T-helper 22 cell (primary cell): ENCODE measurements around the gene SPACA6.
A peak's percentile ranks its signal among the peaks of the same experiment; 100 is the strongest.

Experiments used
- DNase-seq: peaks from one replicate; pipeline ENCODE4 v3.0.0-alpha.2; 2020; ENCODE audit warnings: low read depth

Gene SPACA6

DNA sequence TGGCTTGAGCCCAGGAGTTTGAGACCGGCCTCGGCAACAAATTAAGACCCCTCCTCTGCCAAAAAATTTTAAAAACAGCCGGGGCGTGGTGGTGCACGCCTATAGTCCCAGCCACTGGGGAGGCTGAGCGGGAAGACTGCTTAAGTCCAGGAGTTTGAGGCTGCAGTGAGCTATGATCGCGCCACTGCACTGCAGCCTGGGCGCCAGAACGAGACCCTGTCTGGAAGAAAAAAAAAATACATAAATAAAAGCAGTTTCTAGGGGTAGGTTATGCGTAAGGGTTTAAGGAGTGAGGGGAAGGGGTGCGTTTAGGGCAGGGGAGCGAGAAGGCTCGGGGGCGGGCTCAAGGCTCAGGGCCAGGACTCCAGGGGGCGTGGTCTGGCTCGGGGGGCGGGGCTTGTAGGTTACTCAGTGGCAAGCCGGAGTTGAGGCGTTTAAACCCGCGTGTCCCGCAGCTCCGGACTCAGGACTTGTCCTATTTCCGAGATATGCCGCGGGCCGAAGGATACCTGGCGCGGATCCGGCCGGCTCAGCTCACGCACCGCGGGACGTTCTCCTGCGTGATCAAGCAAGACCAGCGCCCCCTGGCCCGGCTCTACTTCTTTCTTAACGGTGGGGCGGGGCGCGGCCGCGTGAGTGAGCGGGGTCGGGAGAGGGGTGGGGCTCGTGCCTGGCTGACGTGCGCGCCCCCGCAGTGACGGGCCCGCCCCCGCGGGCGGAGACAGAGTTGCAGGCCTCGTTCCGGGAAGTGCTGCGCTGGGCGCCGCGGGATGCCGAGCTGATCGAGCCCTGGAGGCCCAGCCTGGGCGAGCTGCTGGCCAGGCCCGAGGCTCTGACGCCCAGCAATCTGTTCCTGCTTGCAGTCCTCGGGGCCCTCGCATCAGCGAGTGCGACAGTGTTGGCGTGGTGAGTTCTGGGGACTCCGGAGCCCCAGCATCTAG is 10.7 kb downstream of the SPACA6 start:
- peak; percentile 90 for DNase-seq

DNA sequence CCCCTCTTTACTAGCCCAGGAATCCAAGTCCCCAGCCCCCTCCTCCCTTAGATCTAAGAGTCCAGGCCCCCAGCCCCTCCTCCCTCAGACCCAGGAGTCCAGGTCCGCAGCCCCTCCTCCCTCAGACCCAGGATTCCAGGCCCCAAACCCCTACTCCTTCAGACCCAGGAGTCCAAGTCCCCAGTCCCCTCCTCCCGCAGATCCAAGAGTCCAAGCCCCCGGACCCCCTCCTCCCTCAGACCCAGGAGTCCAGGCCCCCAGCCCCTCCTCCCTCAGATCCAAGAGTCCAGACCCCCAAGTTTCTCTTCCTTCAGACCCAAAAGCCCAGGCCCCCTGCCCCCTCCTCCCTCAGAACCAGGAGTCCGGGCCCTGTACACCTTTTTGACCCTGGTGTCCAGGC is 11.5 kb downstream of the SPACA6 start:
- no peak for DNase-seq

DNA sequence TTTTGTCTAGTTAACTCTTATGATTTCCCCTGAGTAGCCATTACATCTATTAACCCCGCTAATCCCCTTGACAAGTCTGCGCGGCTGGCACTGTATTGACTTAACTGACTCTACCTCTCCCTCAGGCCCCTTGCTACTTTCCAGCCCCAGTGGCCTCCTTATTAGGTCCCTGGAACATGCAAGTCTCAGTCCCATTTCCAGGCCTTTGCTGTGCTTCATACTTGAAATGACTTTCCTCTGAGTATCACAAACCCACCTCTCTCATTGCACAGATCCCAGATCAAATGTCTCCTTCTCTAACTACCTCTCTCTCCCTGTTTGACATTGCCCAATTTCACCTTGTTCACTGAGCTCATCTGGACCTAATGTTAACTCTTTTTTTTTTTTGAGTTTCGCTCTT is 13.2 kb downstream of the SPACA6 start:
- no peak for DNase-seq

DNA sequence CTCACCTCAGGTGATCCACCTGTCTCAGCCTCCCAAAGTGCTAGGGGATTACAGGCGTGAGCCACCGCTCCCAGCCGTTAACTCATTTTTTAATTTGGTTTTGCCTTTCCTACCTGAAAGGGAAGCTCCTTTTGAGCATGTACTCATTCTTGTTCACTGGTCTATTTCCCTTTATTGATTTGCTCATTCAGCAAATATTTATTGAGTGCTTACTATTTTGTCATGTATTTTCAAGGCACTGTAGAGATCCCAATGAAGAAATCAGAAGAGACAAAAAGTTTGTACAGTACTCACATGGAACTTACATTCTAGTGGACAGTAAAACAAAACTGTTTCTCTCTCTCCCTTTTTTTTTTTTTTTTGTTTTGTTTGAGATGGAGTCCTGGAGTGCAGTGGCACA is 13.8 kb downstream of the SPACA6 start:
- no peak for DNase-seq

DNA sequence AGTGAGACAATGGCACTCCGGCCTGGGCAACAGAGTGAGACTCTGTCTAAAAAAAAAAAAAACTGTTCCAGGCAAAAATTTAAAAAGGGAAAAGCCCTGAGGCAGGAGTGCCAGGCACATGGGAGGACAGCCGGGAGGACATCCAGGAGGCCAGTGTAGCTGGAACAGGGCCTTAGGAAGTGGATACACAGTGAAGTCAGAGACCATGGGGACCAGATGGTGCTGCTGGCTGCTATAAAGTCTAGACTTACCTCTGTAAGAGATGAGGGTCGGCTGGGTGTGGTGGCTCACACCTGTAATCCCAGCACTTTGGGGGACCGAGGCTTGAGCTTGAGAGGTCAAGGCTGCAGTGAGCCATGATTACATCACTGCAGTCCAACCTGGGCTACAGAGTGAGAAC is 15.7 kb downstream of the SPACA6 start:
- DNase-seq: no peak

DNA sequence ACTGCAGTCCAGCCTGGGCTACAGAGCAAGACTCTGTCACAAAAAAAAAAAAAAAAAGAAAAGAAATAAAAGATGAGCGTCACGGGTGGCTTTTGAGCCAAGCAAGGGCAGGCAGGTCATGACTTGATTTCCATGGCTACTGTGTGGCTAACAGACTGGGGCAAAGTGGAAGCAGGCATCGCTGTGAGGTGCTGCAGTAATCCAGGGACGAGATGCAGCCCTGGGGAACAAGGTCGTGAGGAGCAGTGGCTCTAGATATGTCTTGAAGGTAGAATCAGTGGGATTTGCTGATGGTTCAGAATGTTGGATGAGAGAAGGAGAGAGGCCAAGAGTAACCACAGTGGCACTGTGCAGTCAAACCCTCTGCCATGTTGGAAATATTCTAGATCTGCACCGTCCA is 16.4 kb downstream of the SPACA6 start:
- no peak for DNase-seq

DNA sequence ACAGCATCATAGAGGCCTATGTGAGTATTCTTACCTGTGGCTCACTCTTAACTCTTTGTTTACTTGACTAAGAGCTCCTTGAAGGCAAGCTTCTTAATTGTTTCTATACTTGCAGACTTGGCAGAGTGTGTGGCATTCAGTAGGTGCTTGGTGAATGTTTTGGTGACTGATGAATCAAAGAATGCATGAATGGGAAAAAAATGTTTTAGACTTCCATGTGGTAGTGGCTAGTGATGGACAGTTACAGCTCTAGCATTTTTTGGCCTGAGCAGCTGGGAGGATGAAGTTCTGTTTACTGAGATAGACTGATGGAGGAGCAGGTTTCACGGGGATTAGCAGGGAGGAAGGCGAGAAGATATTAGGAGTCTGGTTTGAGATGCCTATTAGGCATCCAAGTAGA is 17.0 kb downstream of the SPACA6 start:
- no peak for DNase-seq

DNA sequence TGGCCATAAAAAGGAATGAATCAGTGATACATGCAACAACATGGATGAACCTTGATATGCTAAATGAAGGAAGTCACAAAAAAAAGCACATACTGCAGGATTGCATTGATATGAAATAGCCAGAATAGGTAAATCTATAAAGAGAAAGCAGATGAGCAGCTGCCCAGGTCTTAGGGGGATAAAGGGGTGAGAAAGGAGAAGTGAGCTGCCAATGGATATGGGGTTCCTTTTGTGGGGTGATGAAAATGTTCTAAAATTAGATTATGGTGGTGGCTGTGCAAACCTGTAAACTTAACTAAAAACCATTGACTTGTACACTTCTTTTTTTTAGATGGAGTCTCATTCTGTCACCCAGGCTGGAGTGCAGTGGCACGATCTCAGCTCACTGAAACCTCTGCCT is 18.6 kb downstream of the SPACA6 start:
- no peak for DNase-seq

DNA sequence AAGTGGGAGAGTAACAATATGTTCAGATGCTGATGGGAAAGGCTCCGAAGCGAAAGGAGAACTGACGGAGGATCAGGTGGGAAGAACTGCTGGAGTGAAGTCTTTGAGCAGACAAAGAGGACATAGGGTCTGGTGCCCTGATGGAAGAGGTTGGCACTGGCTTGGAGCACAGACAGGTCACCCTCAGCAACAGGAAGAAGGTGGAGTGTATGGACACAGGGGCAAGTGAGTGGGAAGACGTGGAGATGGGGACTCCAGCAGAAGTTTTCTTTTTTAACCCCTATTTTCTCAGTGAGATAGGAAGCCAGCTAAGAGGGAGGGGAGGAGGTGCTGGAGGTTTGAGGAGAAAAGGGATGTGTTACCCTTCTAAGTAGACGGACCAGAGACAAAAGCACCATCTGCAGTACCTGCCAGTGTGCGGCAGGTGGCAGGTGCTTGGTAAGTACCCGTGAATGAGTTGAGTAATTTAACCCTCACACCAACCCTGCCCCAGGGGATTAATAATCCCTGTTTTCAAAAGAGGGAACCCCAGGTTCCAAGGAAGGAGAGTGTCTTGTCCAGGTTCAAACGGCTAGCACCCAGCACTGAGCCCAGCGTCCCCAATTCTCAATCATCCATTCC is 19.4 kb downstream of the SPACA6 start:
- DNase-seq: no peak

DNA sequence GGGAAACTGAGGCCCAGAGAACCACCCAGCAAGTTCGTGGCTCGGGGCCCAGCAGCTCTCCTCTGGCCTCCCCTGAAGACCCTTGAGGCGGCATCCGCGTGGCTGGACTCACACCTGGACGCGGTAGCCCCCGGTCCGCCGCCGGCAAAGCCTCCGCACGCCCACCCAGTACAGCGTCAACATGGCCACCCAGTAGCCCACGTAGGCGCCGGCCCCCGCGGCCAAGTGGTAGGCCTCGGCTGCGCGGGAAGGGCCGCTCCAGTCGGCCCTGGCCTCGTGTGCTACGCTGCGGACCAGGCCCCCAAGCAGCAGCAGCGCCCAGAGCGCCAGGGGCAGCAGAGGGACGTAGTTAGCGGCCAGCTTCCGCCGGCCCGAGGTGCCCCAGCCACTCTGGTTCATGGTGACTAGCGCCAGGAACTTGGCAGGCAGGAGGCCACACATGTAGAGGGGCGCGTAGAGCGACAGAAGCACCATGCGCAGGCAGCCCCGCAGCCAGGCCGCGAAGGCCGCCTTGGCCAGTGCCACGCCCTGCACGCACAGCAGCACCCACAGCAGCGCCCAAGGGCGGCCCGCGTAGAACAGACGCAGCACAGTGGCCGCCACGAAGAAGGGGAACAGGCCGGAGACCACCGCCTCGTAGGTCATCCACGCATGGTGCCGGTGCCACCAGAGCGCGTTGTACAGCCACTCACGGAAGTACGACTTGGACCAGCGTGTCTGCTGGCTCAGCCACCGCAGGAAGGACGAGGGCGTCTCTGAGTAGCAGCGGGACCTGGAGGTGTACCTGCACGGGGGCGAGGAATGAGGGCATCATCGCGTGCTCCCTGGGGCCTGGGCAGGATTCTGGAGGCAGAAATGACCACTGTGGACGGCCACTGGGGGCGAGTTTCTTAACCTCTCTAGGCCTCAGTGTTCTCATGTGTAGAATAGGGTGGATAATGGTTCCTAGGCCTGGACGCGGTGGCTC is 20.5 kb downstream of the SPACA6 start:
- DNase-seq: no peak

DNA sequence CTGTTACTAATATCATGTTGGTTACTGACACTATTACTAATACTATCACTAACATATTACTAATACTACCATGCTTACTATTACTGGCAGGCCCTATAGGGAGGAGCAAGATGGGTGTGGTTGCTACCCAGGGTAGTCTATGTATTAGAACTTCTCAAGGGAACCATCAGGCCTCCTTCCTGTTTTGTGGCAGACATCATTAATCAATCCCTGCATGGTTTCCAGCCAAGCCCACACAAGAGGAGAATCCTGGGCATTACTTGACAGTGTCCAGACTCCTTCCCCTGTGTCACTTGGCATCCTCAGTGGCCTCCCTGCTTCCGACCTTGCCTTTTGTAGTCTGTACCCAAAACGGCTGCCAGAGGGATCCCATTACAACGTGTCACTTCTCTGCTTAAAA is 21.7 kb downstream of the SPACA6 start:
- DNase-seq: no peak

DNA sequence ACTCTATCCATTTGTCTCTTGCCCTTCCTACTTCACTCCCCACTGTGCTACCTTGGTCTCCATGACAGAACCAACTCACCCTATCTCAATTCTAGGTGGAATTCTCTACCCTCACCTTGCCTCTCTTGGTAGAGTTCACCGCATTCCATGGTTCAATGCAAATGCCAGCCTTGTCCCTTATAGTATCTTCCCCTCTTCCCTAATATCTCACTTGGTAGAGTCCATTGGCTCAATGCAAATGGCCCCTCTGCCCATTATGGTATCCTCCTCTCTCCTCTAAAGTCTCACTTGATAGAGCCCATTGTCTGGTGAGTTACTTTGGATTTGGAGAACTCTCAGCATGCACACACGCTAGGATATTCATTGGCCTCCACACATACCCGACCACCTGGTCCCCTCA is 22.7 kb downstream of the SPACA6 start:
- no peak for DNase-seq

DNA sequence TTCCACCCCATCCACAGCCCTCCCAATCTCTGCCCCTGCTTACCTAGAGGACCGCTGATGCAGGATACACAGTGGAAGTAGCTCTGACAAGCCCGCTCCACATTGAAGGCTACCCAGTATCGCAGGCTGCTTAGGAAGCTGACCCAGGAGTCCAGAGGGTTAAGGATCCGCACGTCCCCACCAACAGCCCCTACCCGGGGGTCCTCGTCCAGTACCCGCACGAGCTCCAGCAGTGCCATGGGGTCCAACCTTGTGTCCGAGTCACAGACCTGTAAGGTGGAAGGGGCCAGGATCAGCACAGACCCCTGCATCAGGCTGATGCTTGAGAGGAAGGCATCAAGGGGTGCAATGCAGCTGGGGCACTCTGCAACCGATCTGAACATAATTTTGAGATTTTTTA is 23.8 kb downstream of the SPACA6 start:
- DNase-seq: no peak

DNA sequence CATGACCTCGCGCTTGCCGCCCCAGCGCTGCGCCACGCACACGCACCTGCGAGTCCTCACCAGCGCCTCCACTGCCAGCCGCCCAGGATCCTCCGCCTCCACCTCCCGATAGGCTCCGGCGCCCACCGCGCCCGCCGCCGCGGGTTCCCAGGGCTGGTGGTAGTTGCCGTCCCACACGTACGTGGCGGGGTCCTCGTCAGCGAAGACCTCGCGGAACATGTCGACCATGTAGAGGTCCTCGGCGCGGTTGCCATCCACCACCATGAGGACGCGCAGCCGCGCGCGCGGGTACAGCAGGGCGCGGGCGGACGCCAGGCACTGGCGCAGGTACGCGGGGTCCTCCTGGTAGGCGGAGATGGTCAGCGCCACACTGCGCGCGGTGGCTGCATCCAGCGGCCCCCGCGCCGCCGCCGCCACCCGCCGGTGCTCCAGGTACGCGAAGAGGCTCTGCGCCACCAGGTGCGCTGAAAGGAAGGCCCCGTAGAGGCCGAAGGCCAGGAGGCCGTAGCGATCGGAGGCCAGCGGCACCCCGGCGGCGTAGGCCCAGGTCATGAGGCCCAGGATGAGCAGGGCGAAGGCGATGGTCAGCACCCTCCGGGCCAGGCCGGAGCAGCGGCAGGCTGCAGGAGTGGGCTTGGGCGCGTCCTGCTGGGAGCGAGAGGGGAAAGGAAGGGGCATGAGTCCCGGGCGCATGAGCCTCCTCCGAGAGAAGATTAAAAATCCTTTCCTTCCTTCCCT is 26.3 kb downstream of the SPACA6 start:
- no peak for DNase-seq

DNA sequence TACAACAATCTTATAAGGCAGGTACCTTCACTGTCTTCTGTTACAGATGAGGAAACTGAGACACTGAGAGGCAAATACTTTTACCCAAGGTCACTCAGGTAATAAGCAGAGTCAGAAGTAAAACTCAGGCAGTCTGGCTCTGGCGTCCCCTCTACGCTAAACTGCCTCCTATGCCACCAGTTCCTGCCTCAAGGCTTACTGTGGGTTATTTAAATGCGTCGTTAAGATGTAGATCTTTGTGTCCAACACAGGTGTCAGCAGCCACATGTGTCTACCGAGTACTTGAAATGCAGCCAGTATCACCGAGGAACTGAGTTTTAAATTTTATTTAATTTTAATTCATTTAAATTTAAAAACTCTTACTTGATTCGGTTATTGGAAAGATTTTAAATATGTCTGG is 28.8 kb downstream of the SPACA6 start:
- DNase-seq: no peak

DNA sequence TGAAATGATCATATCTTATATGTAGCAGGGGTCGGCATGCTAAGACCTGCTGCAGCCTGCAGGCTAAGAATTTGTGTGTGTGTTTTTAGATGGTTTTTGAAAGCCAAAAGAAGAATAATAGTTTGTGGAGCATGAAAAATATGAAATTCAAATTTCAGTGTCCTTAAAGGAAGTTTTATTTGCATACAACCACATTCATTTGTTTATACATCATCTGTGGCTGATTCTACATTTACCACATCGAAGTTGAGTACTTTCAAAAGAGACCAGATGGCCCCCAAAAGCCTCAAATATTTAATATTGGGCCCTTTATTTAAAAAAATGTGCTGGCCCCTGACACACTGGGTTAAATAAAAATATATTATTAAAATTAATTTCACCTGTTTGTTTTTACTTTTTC is 29.4 kb downstream of the SPACA6 start:
- DNase-seq: no peak

DNA sequence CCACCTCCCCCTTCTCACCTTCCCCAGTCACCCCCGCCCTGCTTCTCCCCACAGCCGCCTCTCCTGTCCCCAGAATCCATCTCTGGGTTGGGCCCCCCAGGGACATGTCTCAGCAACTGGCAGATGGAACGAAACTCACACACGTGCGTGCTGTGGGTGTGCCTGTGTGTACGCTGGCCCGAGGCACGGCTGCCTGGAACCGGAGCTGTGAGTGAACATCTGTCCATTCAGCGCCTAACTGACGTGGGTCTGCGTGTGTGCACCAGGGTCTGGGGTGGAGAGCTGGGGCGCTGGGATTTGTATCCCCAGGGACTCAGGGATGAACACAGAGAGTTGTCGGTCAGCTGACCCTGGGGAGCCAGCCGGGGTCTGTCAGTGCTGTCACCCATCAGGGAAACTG is 31.4 kb downstream of the SPACA6 start:
- DNase-seq: no peak

DNA sequence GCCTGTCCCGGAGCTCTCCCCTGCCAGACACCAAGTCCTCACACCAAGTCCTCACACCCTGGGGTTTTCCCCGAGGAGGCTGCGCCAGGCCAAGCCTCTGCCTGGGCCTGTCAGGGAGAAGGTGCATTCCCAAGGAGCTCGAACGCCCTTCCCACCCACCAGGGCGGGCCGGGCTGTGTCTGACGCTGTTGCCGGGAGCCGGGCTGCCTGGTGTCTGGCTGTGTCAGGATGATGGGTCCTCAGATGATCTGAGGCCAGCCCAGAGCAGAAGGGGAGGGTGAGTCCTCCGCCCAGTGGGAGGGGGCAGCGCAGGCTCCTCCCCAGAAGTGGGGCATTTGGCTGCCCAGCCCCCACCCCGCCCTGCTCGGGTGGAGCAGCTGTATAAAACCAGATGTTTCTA is 32.9 kb downstream of the SPACA6 start:
- DNase-seq: no peak

DNA sequence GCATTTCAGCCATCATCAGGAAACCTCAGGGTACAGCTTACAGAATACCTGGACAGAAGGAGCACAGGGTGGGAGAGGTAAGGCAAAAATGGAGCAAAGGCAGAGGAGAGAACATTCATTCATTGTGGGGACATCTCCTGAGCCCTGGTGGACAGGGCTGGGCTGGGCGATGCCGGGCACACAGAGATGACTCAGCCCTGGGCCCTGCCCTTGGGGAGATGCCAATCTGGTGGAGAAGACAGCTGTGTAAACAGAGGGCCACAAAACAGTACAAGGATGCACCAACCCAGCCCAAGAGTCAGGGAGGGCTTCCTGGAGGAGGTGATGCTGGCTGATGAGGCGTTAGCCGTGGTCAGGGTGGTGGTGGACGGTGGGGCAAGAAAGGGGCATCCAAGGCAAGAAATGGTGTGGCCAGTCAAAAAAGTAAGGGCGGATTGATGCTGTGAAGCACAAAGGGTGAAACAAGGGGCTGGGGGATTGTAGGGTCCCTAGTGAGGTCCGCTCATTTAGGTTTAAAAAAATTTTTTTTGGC is 34.3 kb downstream of the SPACA6 start:
- DNase-seq: no peak

DNA sequence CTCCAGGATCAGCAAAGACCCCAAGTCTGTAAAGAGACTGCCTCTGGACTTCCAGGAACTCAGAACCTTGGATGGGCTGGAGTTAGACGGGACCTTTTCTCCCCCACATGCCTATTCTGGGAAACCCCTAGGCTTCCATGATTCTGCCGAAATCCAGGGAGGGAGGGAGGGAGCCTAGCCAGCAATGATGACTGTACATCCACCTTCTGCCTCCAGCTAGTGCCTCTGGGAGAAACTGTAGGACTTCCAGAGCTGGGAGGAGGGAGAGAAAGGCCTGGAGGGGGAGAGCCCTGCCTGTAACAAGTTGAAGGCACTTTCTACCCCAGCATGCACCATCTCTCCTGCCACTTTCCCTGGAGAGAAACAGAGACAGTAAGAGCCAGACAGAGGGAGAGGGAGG is 36.7 kb downstream of the SPACA6 start:
- DNase-seq: no peak

DNA sequence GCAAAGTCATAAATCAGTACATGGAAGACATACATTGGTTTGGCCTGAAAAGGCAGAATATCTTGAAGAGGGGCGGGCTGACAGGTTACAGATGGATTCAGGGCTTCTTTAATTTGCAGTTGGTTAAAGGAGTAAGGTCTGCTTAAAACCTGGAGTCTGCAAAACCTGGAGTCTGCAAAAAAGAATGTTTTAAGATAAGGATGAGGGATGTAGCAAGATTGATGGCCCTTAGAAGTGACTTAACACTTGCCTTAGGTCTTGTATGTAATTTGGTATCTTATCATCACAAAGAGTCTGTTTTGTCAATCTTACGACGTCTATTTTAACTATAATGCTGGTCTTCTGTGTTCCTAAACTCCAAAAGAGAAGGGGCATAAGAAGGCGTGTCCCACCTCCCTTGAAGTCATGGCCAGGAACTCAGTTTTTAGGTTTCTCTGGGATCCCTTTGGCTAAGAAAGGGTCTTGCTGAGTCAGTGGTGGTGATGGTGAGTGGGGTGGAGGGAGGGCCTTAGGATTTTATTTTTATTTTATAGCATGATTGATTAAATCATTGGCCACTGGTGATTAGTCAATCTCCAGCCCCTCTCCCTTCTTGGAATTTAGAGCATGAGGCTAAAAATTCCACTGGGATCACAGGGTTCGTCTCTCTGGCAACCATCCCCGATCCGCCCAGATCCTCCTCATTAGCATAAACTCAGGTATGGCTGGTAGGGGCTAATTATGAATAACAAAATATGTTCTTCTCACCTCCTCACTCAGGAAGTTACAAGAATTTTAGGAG is 40.8 kb downstream of the SPACA6 start:
- no peak for DNase-seq
